GM10266 (cell line): ENCODE results near the gene YBEY.
A peak's percentile ranks its signal among the peaks of the same experiment; 100 is the strongest.

Source experiments
- DNase-seq: peaks from one replicate; pipeline ENCODE4 v3.0.0; 2012; ENCODE audit errors: extremely low spot score
- CTCF ChIP-seq: IDR thresholded peaks from 2 replicates; pipeline ENCODE4 v1.5.1; 2012; ENCODE audit warnings: mild to moderate bottlenecking, low read depth; ENCODE audit not compliant: control insufficient read depth, insufficient read depth; ENCODE audit errors: missing control alignments

Gene YBEY

GRCh38 chr21:46253610-46254124 lies 32.5 kb upstream of the YBEY start:
- TF ChIP-seq CTCF = no peak
- peak; percentile 68 for DNase-seq

- peak; percentile 75 for DNase-seq
- no peak for TF ChIP-seq CTCF
Measured at GRCh38 chr21:46254208-46254975, 31.8 kb upstream of the YBEY start.

- TF ChIP-seq CTCF = no peak
- no peak for DNase-seq
Measured at GRCh38 chr21:46255166-46255565, 31.0 kb upstream of the YBEY start.

GRCh38 chr21:46255758-46256337 lies 30.3 kb upstream of the YBEY start:
- no peak for DNase-seq
- TF ChIP-seq CTCF = no peak

- TF ChIP-seq CTCF = no peak
- DNase-seq = no peak
Measured at GRCh38 chr21:46256501-46256994, 29.6 kb upstream of the YBEY start.

GRCh38 chr21:46264046-46264689 lies 22.0 kb upstream of the YBEY start:
- no peak for DNase-seq
- TF ChIP-seq CTCF = no peak
